SK-N-SH (cell line): ENCODE data around the gene PRAMEF9. TPM values are rescaled to one million over a fixed set of nuclear protein-coding genes. Genes with fewer than 3 reads are reported as not detected.
"Not testable (repeated sequence)": the region's sequence is repeated elsewhere in the genome, so short reads cannot be mapped to it uniquely, and the experiment has no call there.

Experiments
- CTCF ChIA-PET: fragments of 300-600, 350-600 bp; formaldehyde crosslinking; extraction: SDS; loops from one replicate; lab custom pipeline; 2021; lab: Yijun Ruan, JAX
- POLR2A ChIA-PET: fragments of 350-600 bp; sonication (Branson Sonifier 250); formaldehyde crosslinking; extraction: SDS; loops from one replicate; lab custom pipeline; 2020; ENCODE audit warnings: antibody characterized with exemption, inconsistent platforms; lab: Yijun Ruan, JAX
- DNase-seq: peaks from one replicate; pipeline ENCODE4 v3.0.0; 2012
- H2AFZ ChIP-seq: fragments of 200-600 bp; sonication (generic); 2 replicates; pipeline ENCODE4 v1.8.1; 2016; ENCODE audit warnings: antibody characterized with exemption, mild to moderate bottlenecking, low read depth
- H3F3A ChIP-seq: fragments of 200-600 bp; sonication (generic); replicated peaks from 2 replicates; pipeline ENCODE3; 2016; ENCODE audit warnings: antibody characterized with exemption, mild to moderate bottlenecking; ENCODE audit not compliant: insufficient read depth
- H3K27ac ChIP-seq, 2 experiments: fragments of 200-500 bp in 1 of 2; fragments of 200-600 bp in 1 of 2; sonication (Bioruptor generic) in 1 of 2; sonication (generic), shearing (Covaris generic) in 1 of 2; 2 replicates each; pipeline versions ENCODE4 v1.5.1 to v1.6.1; 2014 to 2016; ENCODE audit warnings: low read depth in 2 of 2, inconsistent platforms in 1 of 2, low read length in 1 of 2, mild to moderate bottlenecking in 1 of 2, mixed read lengths in 1 of 2
- H3K27me3 ChIP-seq: fragments of 200-600 bp; sonication (generic), shearing (Covaris generic); 2 replicates; pipeline ENCODE4 v1.6.1; 2016; ENCODE audit warnings: mixed run types; ENCODE audit not compliant: insufficient read depth
- H3K36me3 ChIP-seq, 2 experiments: fragments of 200-500 bp in 1 of 2; fragments of 200-600 bp in 1 of 2; sonication (Bioruptor generic) in 1 of 2; sonication (generic) in 1 of 2; replicated peaks in 1 of 2; 2 replicates each; pipeline versions ENCODE3 to v1.5.1; 2014 to 2016; ENCODE audit warnings: low read length in 1 of 2, mild to moderate bottlenecking in 1 of 2; ENCODE audit not compliant: insufficient read depth in 2 of 2, control insufficient read depth in 1 of 2
- H3K4me1 ChIP-seq, 2 experiments: fragments of 200-500 bp in 1 of 2; fragments of 200-600 bp in 1 of 2; sonication (Bioruptor generic) in 1 of 2; sonication (generic), shearing (Covaris generic) in 1 of 2; 2 replicates each; pipeline versions ENCODE4 v1.5.1 to v1.6.1; 2014 to 2016; ENCODE audit warnings: low read depth in 1 of 2, low read length in 1 of 2, mixed run types in 1 of 2; ENCODE audit not compliant: insufficient read depth in 2 of 2, control insufficient read depth in 1 of 2
- H3K4me2 ChIP-seq: fragments of 200-600 bp; sonication (generic), shearing (Covaris generic); 2 replicates; pipeline ENCODE4 v1.6.1; 2017; ENCODE audit warnings: mixed run types
- H3K4me3 ChIP-seq, 2 experiments: fragments of 200-500 bp in 1 of 2; fragments of 200-600 bp in 1 of 2; sonication (Bioruptor generic) in 1 of 2; sonication (generic), shearing (Covaris generic) in 1 of 2; 2 replicates each; pipeline versions ENCODE4 v1.5.1 to v1.8.1; 2014 to 2016; ENCODE audit warnings: low read depth in 2 of 2, inconsistent platforms in 1 of 2, low read length in 1 of 2, mild to moderate bottlenecking in 1 of 2, mixed read lengths in 1 of 2, moderate library complexity in 1 of 2
- H3K79me2 ChIP-seq: fragments of 200-600 bp; sonication (generic); 2 replicates; pipeline ENCODE4 v1.8.1; 2017; ENCODE audit warnings: mild to moderate bottlenecking; ENCODE audit not compliant: insufficient read depth
- H3K9ac ChIP-seq: fragments of 200-600 bp; sonication (generic); 2 replicates; pipeline ENCODE4 v1.6.1; 2017; ENCODE audit warnings: mixed run types
- H3K9me2 ChIP-seq: fragments of 200-600 bp; sonication (generic); 2 replicates; pipeline ENCODE4 v1.6.1; 2017; ENCODE audit warnings: mixed run types
- H3K9me3 ChIP-seq: fragments of 200-600 bp; sonication (generic); 2 replicates; pipeline ENCODE4 v1.6.1; 2017; ENCODE audit warnings: mixed run types, mild to moderate bottlenecking, moderate library complexity
- H4K20me1 ChIP-seq: fragments of 200-600 bp; sonication (generic); 2 replicates; pipeline ENCODE4 v1.6.1; 2017; ENCODE audit warnings: mild to moderate bottlenecking, mixed run types; ENCODE audit not compliant: insufficient read depth
- FOXM1 ChIP-seq: IDR thresholded peaks from 2 replicates; pipeline ENCODE4 v1.4.0; 2012; ENCODE audit warnings: low read depth, mild to moderate bottlenecking
- ZBTB33 ChIP-seq: IDR thresholded peaks from 2 replicates; pipeline ENCODE4 v1.4.0; 2012; ENCODE audit warnings: low read depth, borderline replicate concordance
- WGBS: methylation state at CpG from one replicate; pipeline ENCODE4 v1.1.6; 2017; ENCODE audit warnings: low lambda C conversion rate; 5-methylcytosine and 5-hydroxymethylcytosine counted together
- polyA plus RNA-seq, 3 experiments: library from polyadenylated mRNA; depleted of rRNA; stranded (reverse); fragments of >200 nt; gene quantifications; 2 replicates each; pipeline ENCODE4 v1.2.3, GENCODE V29; 2012

Gene PRAMEF9
- polyA plus RNA-seq, 1 of the 3 experiments (the other 2 are of a cell fraction): not detected

DNA sequence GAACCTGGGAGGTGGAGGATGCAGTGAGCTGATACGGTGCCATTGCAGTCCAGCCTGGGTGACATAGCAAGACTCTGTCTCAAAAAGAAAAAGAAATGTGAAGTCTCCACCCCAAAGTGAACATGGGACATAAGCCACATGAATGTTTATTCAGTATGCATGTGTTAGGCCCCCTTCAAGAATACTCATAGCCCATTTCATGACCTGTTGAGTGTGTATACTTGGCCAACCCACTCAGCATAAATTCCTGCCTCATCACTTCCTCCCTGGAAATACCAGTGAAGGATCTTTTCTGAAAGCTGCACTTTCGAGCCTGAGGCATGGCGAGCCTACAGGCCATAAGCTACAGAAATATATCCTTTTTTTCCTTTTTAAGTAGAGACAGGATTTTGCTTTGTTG is 47.6 kb downstream of the PRAMEF9 start:
- H3K4me2 ChIP-seq, H3K9me2 ChIP-seq, H3F3A ChIP-seq, POLR2A ChIA-PET, H3K9ac ChIP-seq, H2AFZ ChIP-seq, H3K4me1 ChIP-seq, H3K9me3 ChIP-seq, H3K27me3 ChIP-seq, DNase-seq, H3K79me2 ChIP-seq, H3K27ac ChIP-seq, CTCF ChIA-PET, H3K4me3 ChIP-seq, H4K20me1 ChIP-seq, H3K36me3 ChIP-seq: not testable (repeated sequence)
- WGBS: no CpG with 5 or more reads among the region's 3 CpGs

GRCh38 chr1:13222788-13223187 is 51.1 kb downstream of the PRAMEF9 start:
- H3K9me3 ChIP-seq, H3K27ac ChIP-seq, H3F3A ChIP-seq, H3K27me3 ChIP-seq, H4K20me1 ChIP-seq, POLR2A ChIA-PET, DNase-seq, CTCF ChIA-PET, H3K4me3 ChIP-seq, H2AFZ ChIP-seq, H3K9ac ChIP-seq, H3K79me2 ChIP-seq, H3K4me2 ChIP-seq, H3K9me2 ChIP-seq, H3K4me1 ChIP-seq, H3K36me3 ChIP-seq: not testable (repeated sequence)
- no CpG with 5 or more reads among the region's 4 CpGs for WGBS

DNA sequence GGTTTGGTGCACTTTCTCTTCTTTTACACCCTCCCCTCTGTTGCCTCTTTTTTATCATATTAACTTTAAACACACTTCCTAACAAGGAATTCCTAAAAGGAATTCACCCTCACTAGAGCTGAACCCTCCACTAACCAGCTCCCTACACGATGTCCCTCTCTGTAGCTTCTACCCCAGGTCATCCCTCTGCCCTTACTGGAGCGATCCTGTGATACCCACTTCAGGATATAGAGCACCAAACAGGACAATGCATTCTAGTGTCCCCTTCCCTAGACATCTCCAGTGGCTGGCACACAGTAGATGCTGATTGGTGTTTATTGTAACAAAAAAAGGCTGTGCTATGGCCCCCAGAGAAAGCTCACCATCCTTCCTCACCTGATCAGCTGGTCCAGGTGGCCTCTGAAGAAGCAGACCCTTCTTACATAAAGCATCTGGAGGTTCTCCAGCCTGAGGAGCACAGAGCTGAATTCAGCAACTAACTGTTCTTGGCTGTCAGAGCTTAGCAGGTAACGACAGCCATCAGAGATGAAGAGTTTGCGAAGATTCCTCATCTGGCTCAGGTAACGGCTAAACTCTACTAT is 52.9 kb downstream of the PRAMEF9 start:
- Histone ChIP-seq H3K9ac (no peak overlapping the region), H4K20me1 (no peaks in the 10 kb centered on the region), H3F3A (no peaks in the 10 kb centered on the region), H3K4me2 (no peak overlapping the region), H3K27me3 (no peaks in the 10 kb centered on the region), H3K4me1 (no peaks in the 10 kb centered on the region), H3K27ac (no peak overlapping the region)
- TF ChIP-seq ZBTB33: no peak
- TF ChIP-seq FOXM1: no peak
- TF ChIP-seq, all 33 proteins: peak for 0
- 5% methylated on average over 5 of the region's 5 CpGs for WGBS
- H3K79me2 ChIP-seq: no peaks in the 10 kb centered on the region
- no peaks in the 10 kb centered on the region for H3K36me3 ChIP-seq
- H3K9me3 ChIP-seq: no peaks in the 10 kb centered on the region
- no peaks in the 10 kb centered on the region for H3K9me2 ChIP-seq
- no peak overlapping the region for H2AFZ ChIP-seq
- POLR2A ChIA-PET: no interaction called here
- H3K4me3 ChIP-seq: no peak overlapping the region
- no peak for DNase-seq
- CTCF ChIA-PET: no interaction called here

DNA sequence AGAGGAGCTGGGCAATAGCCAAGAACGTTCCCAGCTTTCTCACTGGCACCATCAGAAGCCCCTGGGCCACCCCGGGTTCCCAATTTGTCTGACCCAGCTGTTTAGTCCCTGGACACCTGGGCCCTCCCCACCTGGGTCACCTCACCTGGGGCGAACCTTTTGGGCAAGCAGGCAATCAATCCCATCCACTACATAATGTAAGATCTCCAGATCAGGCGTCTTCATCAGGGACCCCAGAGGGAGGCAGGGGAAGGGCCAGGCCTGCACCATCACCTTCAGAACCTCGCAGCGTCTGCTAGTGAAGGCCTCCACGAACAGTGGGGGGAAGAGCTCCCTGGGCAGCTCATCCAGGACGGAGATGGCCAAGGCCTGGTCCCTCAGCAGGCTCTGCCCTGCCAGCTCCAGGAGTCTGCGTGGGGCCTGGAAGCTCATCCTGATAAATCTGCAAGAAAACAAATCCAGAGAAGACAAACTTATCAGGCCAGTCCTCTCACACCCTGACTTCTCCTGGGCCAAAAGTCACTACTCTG is 54.1 kb downstream of the PRAMEF9 start, which contains the start of gene PRAMEF18:
Gene PRAMEF18, minus strand, starts transcription at position 480 of the 530 bp plus-strand sequence. Its CDS starts 48 bp downstream, at position 432.
- H4K20me1 ChIP-seq, H2AFZ ChIP-seq, H3K9me2 ChIP-seq, H3K27ac ChIP-seq, H3K4me1 ChIP-seq, DNase-seq, POLR2A ChIA-PET, CTCF ChIA-PET, H3K79me2 ChIP-seq, H3K9ac ChIP-seq, H3K9me3 ChIP-seq, H3K36me3 ChIP-seq, H3K27me3 ChIP-seq, H3K4me3 ChIP-seq, H3K4me2 ChIP-seq, H3F3A ChIP-seq: not testable (repeated sequence)
- 0% methylated on average over 9 of the region's 9 CpGs for WGBS

DNA sequence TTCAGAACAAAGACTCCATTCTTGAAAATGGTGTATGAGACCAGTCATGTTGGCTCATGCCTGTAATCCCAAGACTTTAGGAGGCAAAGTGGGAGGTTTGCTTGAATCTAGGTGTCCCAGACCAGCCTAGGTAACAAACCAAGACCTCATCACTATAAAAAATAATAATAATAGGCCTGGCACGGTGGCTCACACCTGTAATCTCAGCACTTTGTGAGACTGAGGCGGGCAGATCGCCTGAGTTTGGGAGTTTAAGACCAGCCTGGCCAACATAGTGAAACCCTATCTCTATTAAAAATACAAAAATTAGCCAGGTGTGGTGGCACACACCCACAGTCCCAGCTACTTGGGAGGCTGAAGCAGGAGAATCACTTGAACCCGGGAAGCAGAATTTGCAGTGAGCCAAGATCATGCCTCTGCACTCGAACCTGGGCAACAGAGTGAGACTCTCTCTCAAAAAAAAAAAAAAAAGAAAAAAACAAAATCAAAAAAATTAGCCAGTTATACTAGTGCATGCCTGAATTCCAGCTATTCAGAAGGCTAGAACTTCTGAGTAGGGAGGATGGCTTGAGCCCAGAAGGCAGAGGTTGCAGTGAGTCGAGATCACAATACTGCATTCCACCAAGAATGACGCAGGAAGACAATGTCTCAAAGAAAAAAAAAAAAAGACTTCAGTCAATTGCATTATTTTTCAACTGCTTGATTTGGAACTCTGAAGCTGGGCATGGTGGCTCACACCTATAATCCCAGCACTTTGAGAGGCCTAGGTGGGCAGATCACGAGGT is 55.8 kb downstream of the PRAMEF9 start:
- POLR2A ChIA-PET: not testable (repeated sequence)

More for the DNA sequence above, 55.8 kb downstream of the PRAMEF9 start:
- H3K79me2 ChIP-seq, H3K4me2 ChIP-seq, H3F3A ChIP-seq, H3K9me3 ChIP-seq, H3K9me2 ChIP-seq, CTCF ChIA-PET, H3K4me3 ChIP-seq, H3K36me3 ChIP-seq, H2AFZ ChIP-seq, H3K9ac ChIP-seq, H3K4me1 ChIP-seq, H4K20me1 ChIP-seq, DNase-seq, H3K27ac ChIP-seq, H3K27me3 ChIP-seq: not testable (repeated sequence)
- 14% methylated on average over 8 of the region's 8 CpGs for WGBS
